Neural cell (in vitro differentiated cells): ENCODE measurements around the gene CXCR2. TPM values are rescaled to one million over a fixed set of nuclear protein-coding genes. Genes with fewer than 3 reads are reported as not detected.

Experiments
- H2AFZ ChIP-seq: fragments of 200-600, 300-800 bp; sonication (generic), shearing (Covaris generic); 2 replicates; pipeline ENCODE4 v1.6.0; 2014; ENCODE audit warnings: low read depth, mild to moderate bottlenecking, antibody characterized with exemption, low read length, moderate library complexity
- H3F3A ChIP-seq: fragments of 200-600 bp; shearing (Covaris generic); 2 replicates; pipeline ENCODE4 v1.6.1; 2016; ENCODE audit warnings: mild to moderate bottlenecking, moderate library complexity, mixed read lengths, antibody characterized with exemption, low read length; ENCODE audit not compliant: insufficient read depth, poor library complexity, severe bottlenecking
- H3K27ac ChIP-seq: fragments of 200-600, 300-800 bp; sonication (generic), shearing (Covaris generic); 2 replicates; pipeline ENCODE4 v1.5.1; 2014; ENCODE audit warnings: mild to moderate bottlenecking, low read length, moderate library complexity
- H3K27me3 ChIP-seq: fragments of 300-800, 200-600 bp; sonication (generic), shearing (Covaris generic); 2 replicates; pipeline ENCODE4 v1.6.0; 2014; ENCODE audit warnings: mild to moderate bottlenecking, low read depth, low read length, moderate library complexity; ENCODE audit not compliant: insufficient read depth
- H3K36me3 ChIP-seq: fragments of 300-800, 200-600 bp; sonication (generic), shearing (Covaris generic); 2 replicates; pipeline ENCODE4 v1.5.1; 2014; ENCODE audit warnings: mild to moderate bottlenecking, antibody characterized with exemption, low read length, moderate library complexity; ENCODE audit not compliant: insufficient read depth
- H3K4me2 ChIP-seq: fragments of 300-800, 200-600 bp; sonication (generic), shearing (Covaris generic); 2 replicates; pipeline ENCODE4 v1.6.0; 2014; ENCODE audit warnings: mild to moderate bottlenecking, low read length
- H3K4me3 ChIP-seq: fragments of 300-800, 200-600 bp; sonication (generic), shearing (Covaris generic); 2 replicates; pipeline ENCODE4 v1.5.1; 2014; ENCODE audit warnings: mild to moderate bottlenecking, low read length, moderate library complexity
- H3K79me2 ChIP-seq: fragments of 200-600 bp; shearing (Covaris generic); replicated peaks from 2 replicates; pipeline ENCODE4 v1.6.0; 2014; ENCODE audit warnings: mild to moderate bottlenecking, low read length, moderate library complexity; ENCODE audit not compliant: insufficient read depth
- H3K9ac ChIP-seq: fragments of 300-800, 200-600 bp; sonication (generic), shearing (Covaris generic); 2 replicates; pipeline ENCODE4 v1.6.1; 2016; ENCODE audit warnings: mild to moderate bottlenecking, low read length, mixed read lengths
- H3K9me2 ChIP-seq: fragments of 200-600 bp; shearing (Covaris generic); 2 replicates; pipeline ENCODE4 v1.6.1; 2016; ENCODE audit warnings: mild to moderate bottlenecking, low read length, mixed read lengths; ENCODE audit not compliant: insufficient read depth
- H3K9me3 ChIP-seq: fragments of 200-600, 300-800 bp; sonication (generic), shearing (Covaris generic); 2 replicates; pipeline ENCODE4 v1.6.1; 2016; ENCODE audit warnings: mild to moderate bottlenecking, mixed run types, low read length, moderate library complexity, mixed read lengths
- H4K20me1 ChIP-seq: fragments of 200-600 bp; shearing (Covaris generic); 2 replicates; pipeline ENCODE4 v1.6.1; 2016; ENCODE audit warnings: mild to moderate bottlenecking, mixed run types; ENCODE audit not compliant: insufficient read depth
- CTCF ChIP-seq: fragments of 450-650 bp; IDR thresholded peaks from 2 replicates; pipeline ENCODE4 v1.5.1; 2014; ENCODE audit warnings: antibody characterized with exemption, mild to moderate bottlenecking, moderate library complexity; ENCODE audit not compliant: poor library complexity, severe bottlenecking
- EP300 ChIP-seq: fragments of 450-650 bp; conservative IDR thresholded peaks from 2 replicates; pipeline ENCODE4 v1.6.1; 2014; ENCODE audit warnings: antibody characterized with exemption, mild to moderate bottlenecking, moderate library complexity; ENCODE audit not compliant: poor library complexity, severe bottlenecking
- EZH2 ChIP-seq: fragments of 200-600, 300-800 bp; shearing (Covaris generic), sonication (generic); IDR thresholded peaks from 2 replicates; pipeline ENCODE4 v1.6.1; 2014; ENCODE audit warnings: antibody characterized with exemption, low read length, borderline replicate concordance, mild to moderate bottlenecking; ENCODE audit not compliant: insufficient read depth, poor library complexity, severe bottlenecking
- MXI1 ChIP-seq: fragments of 450-650 bp; conservative IDR thresholded peaks from 2 replicates; pipeline ENCODE4 v1.6.1; 2014; ENCODE audit warnings: antibody characterized with exemption, mild to moderate bottlenecking; ENCODE audit not compliant: poor library complexity, severe bottlenecking
- POLR2AphosphoS5 ChIP-seq: IDR thresholded peaks from 2 replicates; pipeline ENCODE4 v1.6.1; 2012
- RAD21 ChIP-seq: fragments of 450-650 bp; conservative IDR thresholded peaks from 2 replicates; pipeline ENCODE4 v1.6.1; 2014; ENCODE audit warnings: antibody characterized with exemption, mild to moderate bottlenecking, moderate library complexity
- SMC3 ChIP-seq: fragments of 450-650 bp; conservative IDR thresholded peaks from 2 replicates; pipeline ENCODE4 v1.6.1; 2014; ENCODE audit warnings: antibody characterized with exemption, mild to moderate bottlenecking, moderate library complexity; ENCODE audit not compliant: poor library complexity
- TAF1 ChIP-seq: IDR thresholded peaks from 2 replicates; pipeline ENCODE4 v1.6.1; 2012; ENCODE audit warnings: low read depth
- polyA plus RNA-seq: library from polyadenylated mRNA; depleted of rRNA; stranded (reverse); fragments of >200 nt; gene quantifications from 2 replicates; pipeline ENCODE4 v1.2.3, GENCODE V29; 2014
- TF ChIP-seq, protein P1 (sequence below): IDR thresholded peaks from 2 replicates; pipeline ENCODE4 v1.6.1; 2012; ENCODE audit warnings: borderline replicate concordance

Gene CXCR2
- polyA plus RNA-seq, 1 donor from 2014 or later: not detected

DNA sequence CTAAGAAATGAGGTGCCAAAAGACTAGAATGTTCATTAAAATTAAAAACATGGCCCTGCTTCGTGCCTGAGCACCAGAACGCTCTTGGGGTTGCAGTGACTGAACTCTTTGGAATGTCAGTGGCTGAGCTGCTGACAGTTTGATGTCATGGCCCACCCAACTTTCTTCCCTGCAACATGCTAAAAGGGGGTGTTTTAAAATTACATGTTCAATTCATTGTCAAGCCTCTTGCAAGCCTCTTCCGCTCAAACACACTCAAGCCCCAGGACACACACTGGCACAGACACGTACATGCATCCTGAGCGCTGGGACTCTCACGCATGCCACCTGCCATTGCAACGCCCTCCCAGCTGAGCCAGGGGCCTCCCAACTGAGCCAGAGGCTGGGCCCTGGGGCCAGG is 44.1 kb upstream of the CXCR2 start:
- Histone ChIP-seq H3K9ac (no peak overlapping the region), H2AFZ (no peak overlapping the region), H3K4me2 (no peak overlapping the region), H3K9me3 (peaks cover 4% of the 10 kb centered on the region), H3K4me3 (no peak overlapping the region), H3K27ac (no peak overlapping the region), H4K20me1 (no peaks in the 10 kb centered on the region), H3K9me2 (no peaks in the 10 kb centered on the region), H3F3A (no peaks in the 10 kb centered on the region), H3K79me2 (no peaks in the 10 kb centered on the region), H3K36me3 (no peaks in the 10 kb centered on the region), H3K27me3 (no peaks in the 10 kb centered on the region)
- TF ChIP-seq MXI1 (no peak), CTCF (no peak), EZH2 (no peak), EP300 (no peak), TAF1 (no peak), SMC3 (no peak), POLR2AphosphoS5 (no peak), RAD21 (no peak)
- TF ChIP-seq, protein P1, sequence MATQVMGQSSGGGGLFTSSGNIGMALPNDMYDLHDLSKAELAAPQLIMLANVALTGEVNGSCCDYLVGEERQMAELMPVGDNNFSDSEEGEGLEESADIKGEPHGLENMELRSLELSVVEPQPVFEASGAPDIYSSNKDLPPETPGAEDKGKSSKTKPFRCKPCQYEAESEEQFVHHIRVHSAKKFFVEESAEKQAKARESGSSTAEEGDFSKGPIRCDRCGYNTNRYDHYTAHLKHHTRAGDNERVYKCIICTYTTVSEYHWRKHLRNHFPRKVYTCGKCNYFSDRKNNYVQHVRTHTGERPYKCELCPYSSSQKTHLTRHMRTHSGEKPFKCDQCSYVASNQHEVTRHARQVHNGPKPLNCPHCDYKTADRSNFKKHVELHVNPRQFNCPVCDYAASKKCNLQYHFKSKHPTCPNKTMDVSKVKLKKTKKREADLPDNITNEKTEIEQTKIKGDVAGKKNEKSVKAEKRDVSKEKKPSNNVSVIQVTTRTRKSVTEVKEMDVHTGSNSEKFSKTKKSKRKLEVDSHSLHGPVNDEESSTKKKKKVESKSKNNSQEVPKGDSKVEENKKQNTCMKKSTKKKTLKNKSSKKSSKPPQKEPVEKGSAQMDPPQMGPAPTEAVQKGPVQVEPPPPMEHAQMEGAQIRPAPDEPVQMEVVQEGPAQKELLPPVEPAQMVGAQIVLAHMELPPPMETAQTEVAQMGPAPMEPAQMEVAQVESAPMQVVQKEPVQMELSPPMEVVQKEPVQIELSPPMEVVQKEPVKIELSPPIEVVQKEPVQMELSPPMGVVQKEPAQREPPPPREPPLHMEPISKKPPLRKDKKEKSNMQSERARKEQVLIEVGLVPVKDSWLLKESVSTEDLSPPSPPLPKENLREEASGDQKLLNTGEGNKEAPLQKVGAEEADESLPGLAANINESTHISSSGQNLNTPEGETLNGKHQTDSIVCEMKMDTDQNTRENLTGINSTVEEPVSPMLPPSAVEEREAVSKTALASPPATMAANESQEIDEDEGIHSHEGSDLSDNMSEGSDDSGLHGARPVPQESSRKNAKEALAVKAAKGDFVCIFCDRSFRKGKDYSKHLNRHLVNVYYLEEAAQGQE: no peak

DNA sequence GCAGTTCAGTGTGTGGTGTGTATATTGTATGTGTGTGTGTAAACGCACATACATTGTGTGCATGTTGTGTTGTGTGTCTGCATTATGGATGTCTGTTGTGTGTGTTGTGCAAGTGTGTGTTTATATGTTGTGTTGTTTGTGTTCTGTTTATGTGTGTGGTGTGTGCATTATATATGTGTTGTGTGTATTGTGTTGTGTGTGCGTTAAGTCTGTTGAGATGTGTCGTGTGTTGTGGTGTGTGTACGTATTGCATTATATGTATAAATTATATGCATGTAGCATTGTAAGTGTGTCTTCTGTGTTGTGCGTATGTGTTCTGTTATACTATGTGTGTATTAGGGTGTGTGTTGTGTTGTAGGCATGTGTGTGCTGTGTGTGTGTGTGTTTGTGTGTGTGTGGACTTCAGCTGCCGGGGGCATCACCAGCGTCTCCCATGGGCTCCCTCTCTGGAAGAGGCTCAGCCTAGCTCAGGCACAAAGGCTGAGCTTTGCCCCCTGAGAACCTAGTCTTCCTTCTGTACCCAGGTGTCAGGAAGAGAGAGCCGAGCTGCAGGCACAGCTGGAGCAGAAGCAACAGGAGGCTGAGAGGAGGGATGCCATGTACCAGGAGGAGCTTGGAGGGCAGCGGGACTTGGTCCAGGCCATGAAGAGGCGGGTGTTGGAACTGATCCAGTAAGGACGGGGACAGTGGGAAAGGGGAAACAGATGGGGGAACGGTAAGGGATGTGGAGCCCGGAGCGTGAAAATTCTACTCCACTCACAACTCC is 43.1 kb upstream of the CXCR2 start:
- no peak for TF ChIP-seq RAD21
- TF ChIP-seq, protein P1: no peak
- no peak for TF ChIP-seq MXI1
- no peak for TF ChIP-seq EP300
- TF ChIP-seq TAF1: no peak
- TF ChIP-seq POLR2AphosphoS5: no peak
- TF ChIP-seq SMC3: no peak
- TF ChIP-seq CTCF: no peak
- TF ChIP-seq EZH2: no peak
- peaks cover 4% of the 10 kb centered on the region for H3K9me3 ChIP-seq
- H3K9ac ChIP-seq: no peak overlapping the region
- H3K79me2 ChIP-seq: no peaks in the 10 kb centered on the region
- H3K27me3 ChIP-seq: no peaks in the 10 kb centered on the region
- H3K27ac ChIP-seq: no peak overlapping the region
- no peaks in the 10 kb centered on the region for H3K9me2 ChIP-seq
- no peak overlapping the region for H3K4me2 ChIP-seq
- H3F3A ChIP-seq: no peaks in the 10 kb centered on the region
- no peak overlapping the region for H2AFZ ChIP-seq
- no peaks in the 10 kb centered on the region for H3K36me3 ChIP-seq
- H4K20me1 ChIP-seq: no peaks in the 10 kb centered on the region
- no peak overlapping the region for H3K4me3 ChIP-seq
